Brain microvascular endothelial cell (primary cell): ENCODE measurements around the gene LMCD1.
A peak's percentile ranks its signal among the peaks of the same experiment; 100 is the strongest.

Experiments
- DNase-seq: peaks from one replicate; pipeline ENCODE4 v3.0.0-alpha.2; 2020
- H3K27ac ChIP-seq: fragments of 250-450 bp; sonication (Bioruptor Pico); 2 replicates; pipeline ENCODE4 v1.5.1; 2020; ENCODE audit warnings: mild to moderate bottlenecking, moderate library complexity
- H3K27me3 ChIP-seq: fragments of 250-450 bp; sonication (Bioruptor Pico); replicated peaks from 2 replicates; pipeline ENCODE4 v1.5.1; 2020; ENCODE audit warnings: mild to moderate bottlenecking
- H3K36me3 ChIP-seq: fragments of 250-450 bp; sonication (Bioruptor Pico); replicated peaks from 2 replicates; pipeline ENCODE4 v1.5.1; 2020; ENCODE audit warnings: mild to moderate bottlenecking
- H3K4me3 ChIP-seq: 2 replicates; pipeline ENCODE4 v1.5.1; 2011; ENCODE audit warnings: low read depth, mild to moderate bottlenecking, control low read depth, low read length, moderate library complexity
- in situ Hi-C: cut with HindIII; loops from 2 replicates; pipeline ENCODE4 v1.10.0; 2017; ENCODE audit warnings: low sequenced_read_pairs, low pct_ligation_motif_present
- TF ChIP-seq, protein P1 (sequence below): IDR thresholded peaks from 2 replicates; pipeline ENCODE4 v1.5.1; 2011; ENCODE audit warnings: low read depth, mild to moderate bottlenecking, moderate library complexity, low read length, control low read depth, inconsistent platforms; ENCODE audit errors: missing control alignments

LMCD1 gene

GRCh38 chr3:8573342-8573926 is 71.8 kb downstream of the LMCD1 start:
- in situ Hi-C loops, result no loop called here
- Histone ChIP-seq H3K36me3 (peaks cover 7% of the 10 kb centered on the region), H3K27me3 (no peaks in the 10 kb centered on the region), H3K27ac (no peak overlapping the region), H3K4me3 (no peak overlapping the region)
- TF ChIP-seq, protein P1, sequence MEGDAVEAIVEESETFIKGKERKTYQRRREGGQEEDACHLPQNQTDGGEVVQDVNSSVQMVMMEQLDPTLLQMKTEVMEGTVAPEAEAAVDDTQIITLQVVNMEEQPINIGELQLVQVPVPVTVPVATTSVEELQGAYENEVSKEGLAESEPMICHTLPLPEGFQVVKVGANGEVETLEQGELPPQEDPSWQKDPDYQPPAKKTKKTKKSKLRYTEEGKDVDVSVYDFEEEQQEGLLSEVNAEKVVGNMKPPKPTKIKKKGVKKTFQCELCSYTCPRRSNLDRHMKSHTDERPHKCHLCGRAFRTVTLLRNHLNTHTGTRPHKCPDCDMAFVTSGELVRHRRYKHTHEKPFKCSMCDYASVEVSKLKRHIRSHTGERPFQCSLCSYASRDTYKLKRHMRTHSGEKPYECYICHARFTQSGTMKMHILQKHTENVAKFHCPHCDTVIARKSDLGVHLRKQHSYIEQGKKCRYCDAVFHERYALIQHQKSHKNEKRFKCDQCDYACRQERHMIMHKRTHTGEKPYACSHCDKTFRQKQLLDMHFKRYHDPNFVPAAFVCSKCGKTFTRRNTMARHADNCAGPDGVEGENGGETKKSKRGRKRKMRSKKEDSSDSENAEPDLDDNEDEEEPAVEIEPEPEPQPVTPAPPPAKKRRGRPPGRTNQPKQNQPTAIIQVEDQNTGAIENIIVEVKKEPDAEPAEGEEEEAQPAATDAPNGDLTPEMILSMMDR, result no peak
- no peak for DNase-seq

DNA sequence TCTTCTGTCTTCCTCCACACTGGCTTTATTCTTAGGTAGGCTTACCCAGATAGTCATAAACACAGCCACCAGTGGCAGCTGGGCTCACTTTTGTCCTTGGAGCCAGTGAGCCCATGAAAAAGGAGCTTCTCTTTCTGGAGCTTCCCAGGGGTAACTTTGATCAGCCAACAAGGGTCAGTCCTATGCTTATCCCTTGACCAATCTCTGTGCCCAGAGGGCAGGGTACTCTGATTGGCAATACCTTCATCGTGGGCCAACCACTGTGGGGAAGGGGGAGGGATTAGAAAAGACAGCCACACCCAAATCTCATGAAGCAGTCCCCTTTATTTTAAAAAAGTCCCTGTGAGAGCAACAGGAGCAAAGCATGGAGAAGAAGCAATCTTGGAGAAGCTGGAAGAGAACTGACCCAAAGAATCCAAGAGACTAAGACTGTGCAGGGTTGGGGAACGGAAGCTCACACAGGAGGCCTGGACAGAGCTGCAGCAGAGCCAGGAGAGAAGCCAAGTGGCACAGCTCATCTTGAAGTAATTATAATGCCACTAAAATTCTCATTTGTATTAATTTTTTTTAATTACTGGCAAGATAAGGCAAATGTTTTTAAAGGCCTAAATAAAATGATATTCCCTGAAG is 72.5 kb downstream of the LMCD1 start:
- Histone ChIP-seq H3K27ac (no peak overlapping the region), H3K27me3 (no peaks in the 10 kb centered on the region), H3K36me3 (peaks cover 3% of the 10 kb centered on the region), H3K4me3 (no peak overlapping the region)
- TF ChIP-seq, protein P1, result no peak
- DNase-seq, result no peak
- in situ Hi-C loops, result no loop called here

- Histone ChIP-seq H3K4me3 (no peak overlapping the region), H3K27ac (peak overlapping the region; percentile 89), H3K27me3 (no peaks in the 10 kb centered on the region), H3K36me3 (no peaks in the 10 kb centered on the region)
- TF ChIP-seq, protein P1, result no peak
- in situ Hi-C loops, result no loop called here
- DNase-seq, result no peak
Observed at GRCh38 chr3:8574670-8575322, 73.2 kb downstream of the LMCD1 start.

GRCh38 chr3:8575364-8576104 is 73.9 kb downstream of the LMCD1 start:
- no peaks in the 10 kb centered on the region for H3K27me3 ChIP-seq
- DNase-seq, result peak; percentile 68
- in situ Hi-C loops, result no loop called here
- H3K27ac ChIP-seq, result peak overlapping the region; percentile 89
- no peak overlapping the region for H3K4me3 ChIP-seq
- no peaks in the 10 kb centered on the region for H3K36me3 ChIP-seq
- TF ChIP-seq, protein P1, result no peak

DNA sequence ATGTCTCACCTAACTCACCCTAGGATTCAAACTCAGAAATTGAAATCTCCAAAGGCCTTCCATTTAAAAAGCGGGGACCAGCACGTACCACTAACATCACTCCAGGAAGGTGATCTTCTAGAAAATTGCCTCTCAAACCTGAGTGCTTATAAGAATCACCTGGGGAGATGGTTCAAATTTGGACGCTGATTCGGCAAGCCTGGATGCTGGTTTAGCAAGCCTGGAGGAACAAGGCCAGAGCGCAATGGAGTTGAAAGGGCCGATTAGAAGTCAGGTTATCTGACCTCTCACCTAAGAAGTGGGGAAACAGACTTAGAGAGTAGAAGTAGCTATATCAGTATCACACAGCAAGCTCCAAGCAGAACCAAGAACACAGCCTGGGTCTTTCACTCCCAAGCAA is 74.8 kb downstream of the LMCD1 start:
- H3K27ac ChIP-seq, result peak overlapping the region; percentile 89
- in situ Hi-C loops, result no loop called here
- TF ChIP-seq, protein P1, result no peak

More for the DNA sequence above, 74.8 kb downstream of the LMCD1 start:
- DNase-seq, result no peak
- Histone ChIP-seq H3K4me3 (no peak overlapping the region), H3K27me3 (no peaks in the 10 kb centered on the region), H3K36me3 (no peaks in the 10 kb centered on the region)
